Stimulated activated naive CD8-positive, alpha-beta T cell treated with anti-CD3 and anti-CD28 coated beads, Interleukin-15, Interleukin-2, amounts not matched to agents 100 ng/mL and 50 ng/mL, for 24 hours (primary cell): Measurements from ENCODE around the gene DNAAF1.
"Not testable (repeated sequence)": the region's sequence is repeated elsewhere in the genome, so short reads cannot be mapped to it uniquely, and the experiment has no call there.

Experiments
- H3K27ac Mint-ChIP-seq: one replicate; pipeline ENCODE4 v1.8.0; 2021; ENCODE audit warnings: mild to moderate bottlenecking, mixed read lengths
- H3K27me3 Mint-ChIP-seq: one replicate; pipeline ENCODE4 v1.8.0; 2021; ENCODE audit warnings: mixed read lengths
- H3K36me3 Mint-ChIP-seq: one replicate; pipeline ENCODE4 v1.8.0; 2021; ENCODE audit warnings: low read depth, mixed read lengths
- H3K4me1 Mint-ChIP-seq: one replicate; pipeline ENCODE4 v1.8.0; 2021; ENCODE audit warnings: low read depth, mixed read lengths
- H3K4me3 Mint-ChIP-seq: one replicate; pipeline ENCODE4 v1.8.0; 2021; ENCODE audit warnings: mild to moderate bottlenecking, mixed read lengths
- H3K9me3 Mint-ChIP-seq: one replicate; pipeline ENCODE4 v1.8.0; 2021; ENCODE audit warnings: mixed read lengths

DNAAF1 gene

GRCh38 chr16:84216144-84216543 is 71.0 kb downstream of the DNAAF1 start:
- not testable (repeated sequence) for H3K27me3 Mint-ChIP-seq, H3K9me3 Mint-ChIP-seq, H3K4me1 Mint-ChIP-seq, H3K36me3 Mint-ChIP-seq, H3K27ac Mint-ChIP-seq, H3K4me3 Mint-ChIP-seq

GRCh38 chr16:84218176-84218823 is 73.2 kb downstream of the DNAAF1 start:
- Mint-ChIP-seq H3K9me3 (no peaks in the 10 kb centered on the region), H3K27ac (no peak overlapping the region), H3K4me1 (no peaks in the 10 kb centered on the region), H3K27me3 (no peaks in the 10 kb centered on the region), H3K4me3 (no peak overlapping the region), H3K36me3 (no peaks in the 10 kb centered on the region)

- Mint-ChIP-seq H3K27me3 (no peaks in the 10 kb centered on the region), H3K9me3 (no peaks in the 10 kb centered on the region)
Observed at GRCh38 chr16:84218956-84219355, 73.8 kb downstream of the DNAAF1 start.

GRCh38 chr16:84220851-84221250 is 75.7 kb downstream of the DNAAF1 start:
- no peak overlapping the region for H3K27ac Mint-ChIP-seq
- H3K4me3 Mint-ChIP-seq, result no peak overlapping the region
- H3K36me3 Mint-ChIP-seq, result no peaks in the 10 kb centered on the region
- no peaks in the 10 kb centered on the region for H3K9me3 Mint-ChIP-seq
- no peaks in the 10 kb centered on the region for H3K4me1 Mint-ChIP-seq
- peaks cover 6% of the 10 kb centered on the region for H3K27me3 Mint-ChIP-seq

More at GRCh38 chr16:84218956-84219355, 73.8 kb downstream of the DNAAF1 start:
- Mint-ChIP-seq H3K4me1 (no peaks in the 10 kb centered on the region), H3K27ac (no peak overlapping the region), H3K4me3 (no peak overlapping the region), H3K36me3 (no peaks in the 10 kb centered on the region)

- Mint-ChIP-seq H3K27ac (no peak overlapping the region), H3K9me3 (no peaks in the 10 kb centered on the region), H3K4me3 (no peak overlapping the region), H3K27me3 (peaks cover 10% of the 10 kb centered on the region), H3K4me1 (no peaks in the 10 kb centered on the region), H3K36me3 (no peaks in the 10 kb centered on the region)
Observed at GRCh38 chr16:84223456-84223855, 78.3 kb downstream of the DNAAF1 start.

GRCh38 chr16:84224554-84224953 is 79.4 kb downstream of the DNAAF1 start:
- Mint-ChIP-seq H3K27me3 (peaks cover 10% of the 10 kb centered on the region), H3K4me1 (no peaks in the 10 kb centered on the region), H3K9me3 (no peaks in the 10 kb centered on the region)

GRCh38 chr16:84225126-84225525 is 80.0 kb downstream of the DNAAF1 start:
- no peaks in the 10 kb centered on the region for H3K36me3 Mint-ChIP-seq
- no peak overlapping the region for H3K27ac Mint-ChIP-seq
- no peaks in the 10 kb centered on the region for H3K9me3 Mint-ChIP-seq
- no peaks in the 10 kb centered on the region for H3K4me1 Mint-ChIP-seq
- peaks cover 10% of the 10 kb centered on the region for H3K27me3 Mint-ChIP-seq
- no peak overlapping the region for H3K4me3 Mint-ChIP-seq

More at GRCh38 chr16:84224554-84224953, 79.4 kb downstream of the DNAAF1 start:
- Mint-ChIP-seq H3K27ac (no peak overlapping the region), H3K36me3 (no peaks in the 10 kb centered on the region), H3K4me3 (no peak overlapping the region)

GRCh38 chr16:84225571-84225970 is 80.5 kb downstream of the DNAAF1 start:
- Mint-ChIP-seq H3K27ac (no peak overlapping the region), H3K9me3 (no peaks in the 10 kb centered on the region), H3K27me3 (peaks cover 10% of the 10 kb centered on the region), H3K4me3 (no peak overlapping the region), H3K36me3 (no peaks in the 10 kb centered on the region), H3K4me1 (no peaks in the 10 kb centered on the region)

- Mint-ChIP-seq H3K4me3 (no peak overlapping the region), H3K9me3 (no peaks in the 10 kb centered on the region), H3K27ac (no peak overlapping the region), H3K27me3 (peaks cover 10% of the 10 kb centered on the region), H3K36me3 (no peaks in the 10 kb centered on the region), H3K4me1 (no peaks in the 10 kb centered on the region)
Observed at GRCh38 chr16:84226026-84226425, 80.9 kb downstream of the DNAAF1 start.
